HG03442 (cell line): ENCODE measurements around the gene ZNF335.

Experiments used
- ATAC-seq: cut with Tn5 transposase; IDR thresholded peaks from one replicate; pipeline ENCODE4 v1.9.1; 2021; ENCODE audit warnings: mild to moderate bottlenecking, moderate library complexity; ENCODE audit not compliant: unreplicated experiment

The ZNF335 gene, protein sequence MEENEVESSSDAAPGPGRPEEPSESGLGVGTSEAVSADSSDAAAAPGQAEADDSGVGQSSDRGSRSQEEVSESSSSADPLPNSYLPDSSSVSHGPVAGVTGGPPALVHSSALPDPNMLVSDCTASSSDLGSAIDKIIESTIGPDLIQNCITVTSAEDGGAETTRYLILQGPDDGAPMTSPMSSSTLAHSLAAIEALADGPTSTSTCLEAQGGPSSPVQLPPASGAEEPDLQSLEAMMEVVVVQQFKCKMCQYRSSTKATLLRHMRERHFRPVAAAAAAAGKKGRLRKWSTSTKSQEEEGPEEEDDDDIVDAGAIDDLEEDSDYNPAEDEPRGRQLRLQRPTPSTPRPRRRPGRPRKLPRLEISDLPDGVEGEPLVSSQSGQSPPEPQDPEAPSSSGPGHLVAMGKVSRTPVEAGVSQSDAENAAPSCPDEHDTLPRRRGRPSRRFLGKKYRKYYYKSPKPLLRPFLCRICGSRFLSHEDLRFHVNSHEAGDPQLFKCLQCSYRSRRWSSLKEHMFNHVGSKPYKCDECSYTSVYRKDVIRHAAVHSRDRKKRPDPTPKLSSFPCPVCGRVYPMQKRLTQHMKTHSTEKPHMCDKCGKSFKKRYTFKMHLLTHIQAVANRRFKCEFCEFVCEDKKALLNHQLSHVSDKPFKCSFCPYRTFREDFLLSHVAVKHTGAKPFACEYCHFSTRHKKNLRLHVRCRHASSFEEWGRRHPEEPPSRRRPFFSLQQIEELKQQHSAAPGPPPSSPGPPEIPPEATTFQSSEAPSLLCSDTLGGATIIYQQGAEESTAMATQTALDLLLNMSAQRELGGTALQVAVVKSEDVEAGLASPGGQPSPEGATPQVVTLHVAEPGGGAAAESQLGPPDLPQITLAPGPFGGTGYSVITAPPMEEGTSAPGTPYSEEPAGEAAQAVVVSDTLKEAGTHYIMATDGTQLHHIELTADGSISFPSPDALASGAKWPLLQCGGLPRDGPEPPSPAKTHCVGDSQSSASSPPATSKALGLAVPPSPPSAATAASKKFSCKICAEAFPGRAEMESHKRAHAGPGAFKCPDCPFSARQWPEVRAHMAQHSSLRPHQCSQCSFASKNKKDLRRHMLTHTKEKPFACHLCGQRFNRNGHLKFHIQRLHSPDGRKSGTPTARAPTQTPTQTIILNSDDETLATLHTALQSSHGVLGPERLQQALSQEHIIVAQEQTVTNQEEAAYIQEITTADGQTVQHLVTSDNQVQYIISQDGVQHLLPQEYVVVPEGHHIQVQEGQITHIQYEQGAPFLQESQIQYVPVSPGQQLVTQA (N-terminal part only)

DNA sequence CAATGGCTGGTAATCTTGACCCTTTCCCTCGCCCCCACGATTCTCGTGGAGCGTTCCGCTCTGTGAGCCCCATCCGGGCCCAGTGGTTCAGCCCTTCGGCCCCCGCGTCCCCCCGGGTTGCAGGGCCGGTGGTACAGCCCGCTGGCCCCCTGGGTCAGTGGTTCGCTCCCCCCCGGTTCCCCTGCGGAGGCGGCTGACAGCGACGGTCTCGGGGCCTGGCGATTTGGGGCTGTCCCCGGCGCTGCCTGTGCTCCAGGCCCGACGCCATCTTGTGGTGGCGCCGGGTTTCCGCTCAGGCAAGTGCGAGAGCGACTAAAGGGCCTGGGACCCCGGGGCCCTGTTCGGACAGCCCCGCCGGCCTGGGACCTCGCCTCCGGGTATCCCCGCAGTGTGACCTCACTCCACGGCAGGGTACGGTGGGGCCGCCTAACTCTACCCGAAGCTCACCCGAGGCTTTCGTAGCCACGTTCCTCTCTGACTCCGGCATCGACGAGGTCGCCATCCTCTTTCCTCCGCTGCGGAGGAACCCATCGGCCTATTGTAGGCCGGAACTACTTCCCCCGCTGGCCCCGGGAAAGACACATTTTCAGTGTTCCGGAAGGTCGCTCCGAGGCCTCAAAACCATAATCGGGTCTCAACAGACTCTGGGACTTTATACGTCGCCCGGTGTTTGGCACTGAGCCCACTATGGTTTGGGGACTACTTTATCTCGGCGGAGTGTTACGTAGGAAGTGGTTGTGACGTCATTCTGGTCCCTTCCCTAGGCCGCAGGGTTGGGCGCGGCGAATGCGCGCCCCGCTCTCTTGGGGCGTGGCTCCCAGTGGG lies at the start of gene ZNF335:
Gene ZNF335, minus strand, starts transcription at position 529 of the 825 bp plus-strand sequence. CDS start 793 bp downstream, outside the sequence.
- peak; percentile 67 for ATAC-seq

DNA sequence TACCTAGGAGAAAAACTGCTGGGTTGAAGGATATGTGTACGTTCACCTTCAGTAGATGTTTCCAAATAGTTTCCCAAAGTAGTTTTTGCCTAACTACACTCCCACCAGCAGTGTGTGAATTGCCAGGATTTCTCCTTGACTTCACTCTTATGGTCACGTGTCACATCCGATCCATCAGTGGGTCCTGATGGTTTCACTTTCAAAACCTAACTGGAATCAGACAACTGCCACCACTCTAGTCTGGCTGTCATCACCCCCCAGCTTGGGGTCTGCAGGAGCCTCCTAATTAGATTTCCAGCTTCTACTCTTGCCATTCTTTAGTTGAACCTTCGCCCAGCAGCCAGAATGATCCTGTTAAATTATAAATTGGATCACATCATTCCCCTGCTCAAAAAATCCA lies 48.6 kb upstream of the ZNF335 start:
- no peak for ATAC-seq

DNA sequence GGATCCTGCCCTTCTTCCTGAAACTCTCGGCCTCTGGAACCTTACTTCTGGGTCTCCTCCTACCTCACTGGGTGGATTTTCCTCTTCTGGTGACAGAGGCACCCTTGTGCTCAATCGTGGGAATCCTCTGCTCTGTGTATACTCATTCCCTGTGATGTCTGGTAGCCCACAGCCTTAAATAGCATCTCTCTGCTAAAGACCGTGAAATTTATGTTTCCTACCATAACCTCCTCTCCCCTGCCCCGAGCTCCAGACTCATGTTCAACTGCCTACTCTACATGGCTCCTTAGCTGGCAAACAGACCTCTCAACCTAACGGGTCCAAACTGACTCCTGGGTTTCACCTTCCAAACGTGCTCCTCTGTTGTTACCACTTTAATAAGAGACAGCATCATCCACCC lies 46.6 kb upstream of the ZNF335 start:
- ATAC-seq = no peak

DNA sequence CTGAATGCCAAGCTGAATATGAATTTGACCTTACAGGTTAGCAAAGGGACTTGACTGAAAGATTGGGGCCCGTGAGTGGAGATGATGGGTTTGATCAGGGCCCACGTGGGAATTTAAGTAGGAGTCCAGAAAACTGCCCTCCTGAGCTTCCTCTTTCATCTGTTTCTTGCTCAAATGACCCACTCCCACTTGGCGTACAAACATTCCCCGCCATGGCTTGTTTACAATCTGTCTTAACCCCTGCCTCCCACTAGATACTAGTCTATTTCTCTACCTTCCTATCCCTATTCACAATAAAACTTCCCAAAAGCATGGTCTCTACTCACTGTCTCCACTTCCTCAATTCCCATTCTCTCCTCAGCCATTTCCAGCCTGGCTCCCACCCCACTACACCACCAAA lies 46.1 kb upstream of the ZNF335 start:
- ATAC-seq = no peak

DNA sequence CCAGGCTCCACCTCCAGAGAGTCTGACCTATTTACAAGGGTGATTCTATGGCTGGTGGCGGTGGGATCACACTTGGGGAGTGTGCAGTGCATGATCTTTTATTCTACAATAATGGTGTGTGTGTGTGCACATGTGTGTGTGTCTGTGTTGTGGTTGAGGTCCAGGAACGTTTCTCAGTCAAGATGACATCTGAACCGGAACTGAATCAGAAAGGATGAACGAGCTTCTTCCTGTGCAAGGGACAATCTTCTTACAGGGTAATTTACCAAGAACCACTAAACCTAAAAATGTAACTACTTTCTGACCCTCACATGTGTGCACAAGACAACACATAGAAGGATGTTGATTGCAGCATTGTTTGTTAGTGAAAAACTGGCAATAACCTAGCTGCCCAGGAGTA lies 45.3 kb upstream of the ZNF335 start:
- ATAC-seq = no peak

DNA sequence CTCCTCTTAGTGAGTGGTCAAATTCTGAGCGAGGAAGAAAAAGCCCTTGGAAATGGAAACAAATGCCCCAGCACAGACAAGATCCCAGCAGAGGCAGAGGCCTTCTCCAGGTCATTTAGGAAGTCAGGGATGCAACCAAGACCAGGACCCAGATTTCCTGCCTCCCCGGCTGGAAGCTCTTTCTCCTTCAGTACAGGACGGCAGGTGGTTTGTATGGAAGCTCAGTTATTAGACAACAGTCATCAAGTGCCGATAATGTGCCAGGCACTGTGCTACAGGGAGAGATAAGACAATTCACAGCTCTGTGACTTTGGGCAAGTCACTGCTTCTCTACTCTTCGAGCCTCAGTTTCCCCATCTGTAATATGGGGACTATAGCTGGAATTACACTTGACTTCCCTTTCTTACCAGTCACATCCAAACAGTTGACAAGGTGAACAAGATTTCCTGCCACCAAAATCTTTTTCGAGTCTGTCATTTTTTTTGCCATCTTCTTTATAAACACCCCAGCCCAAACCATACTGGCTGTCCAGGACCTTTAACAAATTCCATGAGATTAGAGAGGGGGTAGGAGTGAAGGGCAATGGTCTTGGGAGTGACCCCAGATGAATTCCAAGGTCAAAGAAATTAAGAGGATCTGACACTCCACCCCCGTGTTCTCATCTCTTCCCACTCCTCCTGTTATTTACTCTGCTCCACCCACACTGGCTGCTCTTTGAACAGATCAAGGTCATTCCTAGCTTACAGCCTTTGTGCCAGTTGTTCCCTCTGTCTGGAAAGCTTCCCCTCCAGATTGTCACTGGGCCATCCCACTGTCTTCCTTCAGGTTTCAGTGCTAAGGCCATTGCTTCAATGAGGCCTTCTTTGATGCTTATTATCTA lies 42.8 kb upstream of the ZNF335 start:
- ATAC-seq = no peak

DNA sequence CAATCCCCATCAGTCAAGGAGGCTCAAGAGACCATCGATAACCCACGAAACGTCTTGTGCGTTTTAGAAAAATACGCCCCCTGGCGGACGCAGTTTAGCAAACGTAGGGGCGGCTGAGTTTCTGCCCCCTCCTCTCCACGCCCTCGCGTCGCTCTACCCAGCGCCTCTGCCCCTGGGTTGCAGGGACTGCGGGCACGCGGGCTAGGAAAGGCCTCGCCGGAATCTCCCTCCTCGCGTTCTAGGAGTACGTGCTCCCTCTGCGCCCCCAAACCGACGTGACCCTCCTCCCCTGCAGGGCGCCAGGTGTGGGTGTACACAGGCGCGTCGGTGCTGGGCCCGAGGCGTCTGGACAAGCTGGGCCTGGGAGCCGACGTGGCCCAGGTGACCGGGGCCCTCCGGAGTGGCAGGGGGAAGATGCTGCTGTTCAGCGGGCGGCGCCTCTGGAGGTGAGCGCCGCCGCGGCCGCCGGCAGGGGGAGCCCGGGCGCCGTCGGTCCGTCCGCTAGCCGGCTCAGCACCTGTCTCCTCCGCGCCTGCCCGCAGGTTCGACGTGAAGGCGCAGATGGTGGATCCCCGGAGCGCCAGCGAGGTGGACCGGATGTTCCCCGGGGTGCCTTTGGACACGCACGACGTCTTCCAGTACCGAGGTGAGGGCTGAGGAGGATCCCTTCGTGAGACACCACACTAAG lies 42.0 kb upstream of the ZNF335 start:
- ATAC-seq = peak; percentile 58

DNA sequence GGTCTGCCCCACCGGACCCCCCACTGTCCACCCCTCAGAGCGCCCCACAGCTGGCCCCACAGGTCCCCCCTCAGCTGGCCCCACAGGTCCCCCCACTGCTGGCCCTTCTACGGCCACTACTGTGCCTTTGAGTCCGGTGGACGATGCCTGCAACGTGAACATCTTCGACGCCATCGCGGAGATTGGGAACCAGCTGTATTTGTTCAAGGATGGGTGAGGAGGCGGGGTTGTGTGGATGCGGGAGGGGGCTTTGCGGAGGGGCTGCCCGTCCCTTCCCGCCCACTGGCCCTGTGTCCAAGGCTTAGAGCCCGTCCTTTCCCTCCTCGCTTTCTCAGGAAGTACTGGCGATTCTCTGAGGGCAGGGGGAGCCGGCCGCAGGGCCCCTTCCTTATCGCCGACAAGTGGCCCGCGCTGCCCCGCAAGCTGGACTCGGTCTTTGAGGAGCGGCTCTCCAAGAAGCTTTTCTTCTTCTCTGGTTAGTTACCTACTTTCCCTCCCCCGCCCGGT lies 41.4 kb upstream of the ZNF335 start:
- ATAC-seq = no peak

DNA sequence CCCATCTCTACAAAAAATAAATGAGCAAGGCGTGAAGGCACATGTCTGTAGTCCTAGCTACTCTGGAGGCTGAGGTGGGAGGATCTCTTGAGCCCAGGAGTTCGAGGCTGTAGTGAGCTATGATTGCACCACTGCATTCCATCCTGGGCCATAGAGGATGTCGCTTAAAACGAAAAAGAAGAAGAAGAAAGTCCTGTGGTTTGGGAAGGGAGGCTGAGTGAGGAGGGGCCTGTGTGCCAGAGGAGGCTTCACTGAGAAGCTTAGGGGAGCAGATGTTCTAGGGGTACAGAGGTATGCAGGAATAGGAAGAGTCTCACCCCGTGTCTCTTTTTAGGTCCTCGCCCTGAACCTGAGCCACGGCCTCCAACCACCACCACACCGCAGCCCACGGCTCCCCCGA lies 40.9 kb upstream of the ZNF335 start:
- ATAC-seq = no peak

DNA sequence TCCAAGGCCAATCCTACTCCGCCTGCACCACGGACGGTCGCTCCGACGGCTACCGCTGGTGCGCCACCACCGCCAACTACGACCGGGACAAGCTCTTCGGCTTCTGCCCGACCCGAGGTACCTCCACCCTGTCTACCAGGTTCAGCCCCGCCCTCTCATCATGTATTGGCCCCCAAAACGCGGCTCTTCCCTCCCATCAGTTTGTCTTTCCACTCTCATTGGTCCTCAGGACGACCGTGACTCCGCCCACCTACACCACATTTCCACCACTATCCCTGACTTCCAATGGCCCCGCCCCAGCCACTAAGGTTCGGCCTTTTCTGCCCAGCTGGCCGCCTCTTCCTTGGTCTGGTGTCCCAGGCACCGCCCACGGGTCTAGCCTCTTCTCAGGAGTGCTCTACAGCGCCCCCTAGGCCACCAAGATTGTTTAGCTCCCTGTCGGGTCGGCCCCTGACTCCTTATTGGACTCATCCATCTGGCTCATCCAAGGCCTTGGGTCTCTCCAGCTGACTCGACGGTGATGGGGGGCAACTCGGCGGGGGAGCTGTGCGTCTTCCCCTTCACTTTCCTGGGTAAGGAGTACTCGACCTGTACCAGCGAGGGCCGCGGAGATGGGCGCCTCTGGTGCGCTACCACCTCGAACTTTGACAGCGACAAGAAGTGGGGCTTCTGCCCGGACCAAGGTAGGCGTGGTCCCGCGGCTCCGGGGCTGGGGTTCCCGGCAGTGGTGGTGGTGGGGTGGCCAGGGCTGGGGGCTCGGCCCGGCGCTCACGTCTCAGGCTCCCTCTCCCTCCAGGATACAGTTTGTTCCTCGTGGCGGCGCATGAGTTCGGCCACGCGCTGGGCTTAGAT lies 39.9 kb upstream of the ZNF335 start:
- ATAC-seq = no peak

DNA sequence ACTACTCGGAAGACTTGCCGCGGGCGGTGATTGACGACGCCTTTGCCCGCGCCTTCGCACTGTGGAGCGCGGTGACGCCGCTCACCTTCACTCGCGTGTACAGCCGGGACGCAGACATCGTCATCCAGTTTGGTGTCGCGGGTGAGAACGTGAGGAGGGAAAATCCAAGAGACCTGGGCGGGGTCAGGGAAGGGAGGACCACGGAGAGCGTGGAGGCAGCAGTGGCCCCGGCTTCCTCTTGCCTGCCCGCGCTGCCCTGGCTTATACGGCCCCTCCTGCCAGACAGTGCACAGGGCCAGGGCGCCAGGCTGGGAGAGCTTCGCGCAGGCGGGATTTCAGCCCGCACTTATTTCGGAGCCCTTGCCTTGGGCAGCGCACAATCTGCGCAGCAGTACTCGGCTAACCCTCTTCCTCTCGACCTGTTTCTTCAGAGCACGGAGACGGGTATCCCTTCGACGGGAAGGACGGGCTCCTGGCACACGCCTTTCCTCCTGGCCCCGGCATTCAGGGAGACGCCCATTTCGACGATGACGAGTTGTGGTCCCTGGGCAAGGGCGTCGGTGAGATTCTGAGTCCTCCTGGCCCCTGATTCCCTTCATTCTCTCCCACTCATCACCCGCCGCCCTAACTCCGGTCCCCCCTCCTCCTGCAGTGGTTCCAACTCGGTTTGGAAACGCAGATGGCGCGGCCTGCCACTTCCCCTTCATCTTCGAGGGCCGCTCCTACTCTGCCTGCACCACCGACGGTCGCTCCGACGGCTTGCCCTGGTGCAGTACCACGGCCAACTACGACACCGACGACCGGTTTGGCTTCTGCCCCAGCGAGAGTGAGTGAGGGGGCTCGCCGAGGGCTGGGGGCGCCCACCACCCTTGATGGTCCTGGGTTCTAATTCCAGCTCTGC lies 38.7 kb upstream of the ZNF335 start:
- ATAC-seq = no peak

DNA sequence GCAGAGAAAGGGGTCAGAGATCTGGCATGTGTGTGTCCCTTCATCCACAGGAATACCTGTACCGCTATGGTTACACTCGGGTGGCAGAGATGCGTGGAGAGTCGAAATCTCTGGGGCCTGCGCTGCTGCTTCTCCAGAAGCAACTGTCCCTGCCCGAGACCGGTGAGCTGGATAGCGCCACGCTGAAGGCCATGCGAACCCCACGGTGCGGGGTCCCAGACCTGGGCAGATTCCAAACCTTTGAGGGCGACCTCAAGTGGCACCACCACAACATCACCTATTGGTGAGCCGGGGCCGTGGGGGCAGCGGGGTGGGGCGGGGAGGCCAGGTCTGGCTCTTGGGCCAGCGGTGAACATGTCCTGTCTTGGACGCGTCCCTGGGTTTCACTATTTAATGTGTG lies 37.8 kb upstream of the ZNF335 start:
- no peak for ATAC-seq

DNA sequence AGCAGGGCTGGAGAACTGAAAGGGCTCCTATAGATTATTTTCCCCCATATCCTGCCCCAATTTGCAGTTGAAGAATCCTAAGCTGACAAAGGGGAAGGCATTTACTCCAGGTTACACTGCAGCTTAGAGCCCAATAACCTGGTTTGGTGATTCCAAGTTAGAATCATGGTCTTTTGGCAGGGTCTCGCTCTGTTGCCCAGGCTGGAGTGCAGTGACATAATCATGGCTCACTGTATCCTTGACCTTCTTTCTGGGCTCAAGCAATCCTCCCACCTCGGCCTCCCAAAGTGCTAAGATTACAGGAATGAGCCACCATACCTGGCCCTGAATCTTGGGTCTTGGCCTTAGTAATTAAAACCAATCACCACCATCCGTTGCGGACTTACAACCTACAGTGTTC lies 35.7 kb upstream of the ZNF335 start:
- ATAC-seq = no peak

DNA sequence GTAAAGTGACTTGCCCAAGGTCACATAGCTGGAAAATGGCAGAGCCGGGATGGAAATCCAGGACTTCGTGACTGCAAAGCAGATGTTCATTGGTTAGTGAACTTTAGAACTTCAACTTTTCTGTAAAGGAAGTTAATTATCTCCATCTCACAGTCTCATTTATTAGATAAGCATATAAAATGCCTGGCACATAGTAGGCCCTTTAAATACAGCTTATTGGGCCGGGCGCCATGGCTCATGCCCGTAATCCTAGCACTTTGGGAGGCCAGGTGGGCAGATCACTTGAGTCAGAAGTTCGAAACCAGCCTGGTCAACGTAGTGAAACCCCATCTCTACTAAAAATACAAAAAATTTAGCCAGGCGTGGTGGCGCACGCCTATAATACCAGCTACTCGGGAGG lies 35.0 kb upstream of the ZNF335 start:
- ATAC-seq = no peak

DNA sequence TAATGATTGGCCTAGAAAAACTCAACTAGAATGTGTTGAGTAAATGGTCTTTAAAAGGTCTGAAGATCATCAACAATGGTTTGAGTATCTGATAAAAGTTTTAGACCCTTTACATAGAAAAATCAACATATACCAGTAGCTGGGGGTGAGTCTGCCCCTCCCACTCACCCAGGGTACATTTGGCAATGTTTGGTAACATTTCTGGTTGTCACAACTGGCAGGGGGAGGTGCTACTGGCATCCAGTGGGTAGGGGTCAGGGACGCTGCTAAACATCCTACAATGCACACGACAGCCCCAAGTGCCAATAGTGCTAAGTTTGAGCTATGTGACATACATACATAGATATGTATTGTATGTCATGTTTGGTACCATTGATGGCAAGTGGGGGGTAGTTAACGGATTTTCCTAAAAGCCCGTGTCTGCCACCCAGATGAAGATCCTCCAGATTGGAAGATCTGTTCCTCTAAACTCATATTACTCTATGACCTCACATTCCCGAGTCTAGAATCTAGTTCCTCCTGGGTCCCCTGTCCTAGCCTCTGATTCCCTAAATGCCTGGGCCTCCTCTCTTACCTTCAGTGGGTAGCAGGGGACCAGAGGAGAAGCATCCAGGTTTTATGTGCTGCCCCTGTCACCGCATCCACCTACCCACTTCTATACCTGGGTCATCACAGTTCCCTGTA lies 34.2 kb upstream of the ZNF335 start:
- ATAC-seq = no peak

DNA sequence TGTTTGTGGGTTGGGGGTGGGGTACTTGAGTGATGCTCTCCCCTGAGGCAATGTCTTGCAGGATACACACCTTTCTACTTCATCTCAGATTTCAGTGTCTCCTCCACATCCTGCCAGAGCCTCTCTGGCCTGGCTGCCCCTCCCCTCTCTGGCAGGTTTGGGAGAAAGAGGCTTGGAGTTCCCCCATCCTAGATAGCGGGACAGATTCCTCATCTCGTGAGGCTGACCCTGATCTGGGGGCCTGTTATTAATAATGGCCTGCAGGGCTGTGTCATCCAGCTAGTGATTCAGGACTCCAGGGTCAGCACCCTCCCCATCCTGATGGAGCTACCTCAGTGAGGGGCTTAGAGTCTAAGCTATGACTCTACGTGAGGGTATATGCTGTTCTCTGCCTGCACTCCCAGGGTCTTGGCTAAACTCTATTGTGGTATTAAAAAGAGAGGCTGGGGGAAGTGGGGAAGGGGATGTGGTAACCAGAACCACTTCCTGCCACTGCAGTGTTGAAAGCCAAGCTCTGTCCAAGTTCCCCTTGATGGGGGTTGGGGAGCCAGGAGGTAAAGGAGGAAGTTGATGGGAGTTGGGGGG lies 33.0 kb upstream of the ZNF335 start:
- no peak for ATAC-seq
